Measurements from ENCODE around the gene C5orf24.
"Not testable (repeated sequence)": the region's sequence is repeated elsewhere in the genome, so short reads cannot be mapped to it uniquely, and the experiment has no call there.

Gene C5orf24

GRCh38 chr5:134845852-134846640 lies at the start of gene C5orf24:
TSS of gene C5orf24 (plus strand) at chr5:134845968. CDS start at chr5:134854901, 8,933 bp downstream.
- peak; percentile 95 for DNase-seq (ENCODE audit: low spot score)

- DNase-seq (ENCODE audit: low spot score): no peak
These were observed 47.3 kb upstream of the C5orf24 start for GRCh38 chr5:134798468-134798867.

GRCh38 chr5:134803821-134804220 lies 41.9 kb upstream of the C5orf24 start:
- DNase-seq (ENCODE audit: low spot score): no peak

- no peak for DNase-seq (ENCODE audit: low spot score)
These were observed 32.4 kb upstream of the C5orf24 start for GRCh38 chr5:134813407-134813806.

- no peak for DNase-seq (ENCODE audit: low spot score)
These were observed 31.9 kb upstream of the C5orf24 start for GRCh38 chr5:134813827-134814226.

DNA sequence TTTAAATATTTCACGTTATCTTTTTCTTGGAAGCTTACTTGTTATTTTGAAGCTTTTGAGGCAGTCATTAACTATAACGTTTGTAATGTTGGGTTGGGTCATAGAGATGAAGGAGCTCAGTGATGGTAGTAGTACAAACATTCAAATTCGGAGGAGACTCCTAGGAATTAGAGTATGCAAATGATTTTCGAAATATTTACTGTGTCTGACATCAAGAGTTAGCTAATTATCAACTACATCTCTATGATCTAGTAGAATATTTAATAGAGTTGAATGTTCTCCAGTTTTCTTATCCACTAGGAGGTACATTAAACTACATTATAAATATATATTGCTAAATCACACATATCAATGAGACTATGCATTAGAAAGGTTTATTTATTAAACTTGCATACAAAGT lies 28.8 kb upstream of the C5orf24 start:
- DNase-seq (ENCODE audit: low spot score): no peak

- DNase-seq (ENCODE audit: low spot score): no peak
These were observed 27.0 kb upstream of the C5orf24 start for GRCh38 chr5:134818776-134819175.

DNA sequence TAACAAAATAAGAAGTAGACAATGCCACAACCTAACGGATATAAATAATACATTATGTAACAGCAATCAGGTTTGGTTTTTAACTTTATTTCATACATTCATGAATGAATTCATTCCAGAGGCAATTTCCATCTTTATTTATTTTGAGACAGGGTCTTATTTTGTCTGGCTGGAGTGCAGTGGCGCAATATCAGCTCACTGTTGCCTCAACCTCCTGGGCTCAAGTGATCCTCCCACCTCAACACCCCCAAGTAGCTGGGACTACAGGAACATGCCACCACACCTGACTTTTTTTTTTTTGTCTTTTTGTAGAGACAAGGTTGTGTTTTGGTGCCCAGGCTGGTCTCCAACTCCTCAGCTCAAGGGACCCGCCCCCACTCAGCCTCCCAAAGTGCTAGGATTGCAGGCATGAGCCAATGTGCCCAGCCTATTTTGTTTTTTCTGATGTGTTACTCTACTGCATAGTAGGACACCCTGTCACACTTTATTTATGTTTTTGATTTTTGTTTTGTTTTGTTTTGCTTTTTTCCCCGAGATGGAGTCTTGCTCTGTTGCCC lies 26.3 kb upstream of the C5orf24 start:
- no peak for DNase-seq (ENCODE audit: low spot score)

GRCh38 chr5:134821841-134822240 lies 23.9 kb upstream of the C5orf24 start:
- DNase-seq (ENCODE audit: low spot score): no peak

DNA sequence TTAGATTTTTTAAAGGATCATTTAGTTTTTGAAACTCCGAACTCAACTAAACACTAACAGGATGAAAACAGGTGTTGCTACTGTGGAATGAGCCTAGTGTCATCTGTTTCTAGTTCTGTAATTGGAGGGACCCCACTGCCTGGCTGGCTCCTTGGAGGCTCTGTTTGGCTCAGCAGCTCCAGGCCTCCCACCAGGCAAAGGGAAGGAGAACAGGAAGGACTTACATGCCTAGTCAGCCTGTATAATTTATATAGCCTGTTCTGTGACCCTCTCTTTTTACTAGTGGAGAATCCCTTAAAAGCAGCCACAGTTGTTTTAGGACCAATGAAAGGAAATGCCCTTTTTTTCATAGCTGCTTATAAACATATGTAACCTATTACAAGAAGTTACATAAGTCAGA lies 21.1 kb upstream of the C5orf24 start:
- DNase-seq (ENCODE audit: low spot score): no peak

DNA sequence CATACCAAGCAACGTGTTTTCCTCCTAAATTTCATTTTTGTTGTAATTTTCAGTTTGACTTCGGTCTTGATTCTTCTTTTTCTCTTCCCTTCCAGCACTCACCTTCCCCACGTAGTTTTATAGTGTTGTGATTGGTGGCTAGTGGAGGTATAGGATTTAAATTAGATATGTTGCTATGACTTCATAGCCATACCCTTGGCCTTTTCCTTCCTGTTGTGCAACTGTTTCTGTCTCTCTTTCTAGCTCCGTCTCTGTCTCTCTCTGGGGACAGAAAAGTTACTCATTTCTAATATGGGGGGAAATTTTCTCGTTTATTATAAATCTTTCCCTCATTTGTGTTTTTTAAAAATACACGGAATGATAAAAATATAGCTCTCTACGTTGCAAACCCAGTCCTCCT lies 20.6 kb upstream of the C5orf24 start:
- no peak for DNase-seq (ENCODE audit: low spot score)

DNA sequence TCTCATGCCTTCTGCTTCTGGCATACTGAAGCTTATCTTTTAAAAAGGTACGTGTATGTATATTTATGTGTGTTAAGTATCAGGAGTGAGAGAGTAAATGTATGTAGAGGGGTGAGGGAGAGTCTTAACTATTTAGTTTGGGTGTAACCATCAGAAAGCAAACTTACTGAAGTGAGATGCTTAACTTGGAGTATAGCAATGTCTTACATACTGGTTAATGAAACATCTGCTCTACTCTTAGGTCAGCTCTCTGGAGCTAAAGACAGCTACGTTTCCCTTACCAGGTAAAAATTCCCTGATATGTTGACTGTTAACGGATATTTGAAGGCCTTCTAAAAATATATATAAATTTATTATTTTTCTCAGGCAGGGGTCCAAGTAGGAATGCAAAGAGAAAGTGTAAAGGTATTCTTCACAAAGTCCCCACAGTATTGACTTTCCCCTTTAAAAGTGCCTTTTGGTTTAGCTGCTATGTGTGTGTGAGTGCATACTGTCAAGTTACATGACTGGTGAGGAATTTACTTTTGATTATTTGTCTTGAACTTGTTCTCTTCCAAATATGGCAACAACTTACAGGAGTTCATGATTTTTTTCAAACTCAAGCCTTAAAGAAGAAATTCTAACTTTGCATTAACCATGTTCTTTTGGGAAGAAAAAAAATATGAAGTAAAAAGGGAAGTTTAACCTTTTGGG lies 12.3 kb upstream of the C5orf24 start:
- DNase-seq (ENCODE audit: low spot score): no peak

GRCh38 chr5:134835623-134836022 lies 10.1 kb upstream of the C5orf24 start:
- no peak for DNase-seq (ENCODE audit: low spot score)

- no peak for DNase-seq (ENCODE audit: low spot score)
These were observed 8.1 kb upstream of the C5orf24 start for GRCh38 chr5:134837530-134838181.

GRCh38 chr5:134838361-134838760 lies 7.4 kb upstream of the C5orf24 start:
- not testable (repeated sequence) for DNase-seq (ENCODE audit: low spot score)

DNA sequence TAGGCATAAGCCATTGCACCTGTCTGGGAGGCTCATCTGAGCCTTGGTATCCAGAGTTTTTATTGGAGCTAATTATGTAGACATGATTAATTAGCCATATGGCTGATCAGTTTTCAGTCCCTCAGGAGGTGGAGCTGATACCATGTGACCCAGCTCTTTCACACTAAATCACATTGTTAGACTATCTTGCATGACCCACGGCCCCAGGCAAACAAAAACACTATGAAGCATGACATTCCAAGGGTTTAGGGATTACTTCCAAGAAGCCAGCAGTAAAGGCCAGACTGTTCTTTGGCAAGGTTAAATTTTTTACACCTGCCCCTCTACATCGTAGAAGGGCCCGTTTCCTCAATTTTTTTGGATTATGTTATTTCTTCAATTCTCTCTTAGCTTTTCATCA lies 5.0 kb upstream of the C5orf24 start:
- DNase-seq (ENCODE audit: low spot score): no peak

GRCh38 chr5:134844252-134844651 lies 1.5 kb upstream of the C5orf24 start:
- no peak for DNase-seq (ENCODE audit: low spot score)

DNA sequence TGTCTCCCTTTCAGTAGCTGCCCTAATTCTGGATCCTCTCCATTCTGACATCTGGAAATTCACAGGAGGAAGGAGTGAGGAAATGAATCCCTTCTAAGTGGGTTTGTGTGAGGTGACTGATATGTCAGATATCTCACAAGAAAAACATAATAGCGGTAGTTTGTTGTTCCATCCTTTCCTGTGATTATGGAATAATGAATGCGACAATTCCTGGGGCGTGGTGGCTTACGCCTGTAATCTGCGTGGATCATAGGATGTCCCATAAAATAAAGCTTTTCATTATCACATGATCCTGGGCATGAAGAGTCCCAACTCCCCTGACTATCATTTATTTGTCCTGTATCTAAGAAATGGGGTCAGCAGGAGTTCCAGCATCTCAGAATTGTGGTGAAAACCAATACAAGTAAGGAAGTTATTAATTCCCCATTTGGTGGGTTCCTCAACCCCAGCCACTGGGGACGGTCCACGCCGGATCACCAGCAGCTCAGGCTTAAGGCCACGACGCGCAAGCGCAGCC lies 375 bp upstream of the C5orf24 start:
- no peak for DNase-seq (ENCODE audit: low spot score)

DNA sequence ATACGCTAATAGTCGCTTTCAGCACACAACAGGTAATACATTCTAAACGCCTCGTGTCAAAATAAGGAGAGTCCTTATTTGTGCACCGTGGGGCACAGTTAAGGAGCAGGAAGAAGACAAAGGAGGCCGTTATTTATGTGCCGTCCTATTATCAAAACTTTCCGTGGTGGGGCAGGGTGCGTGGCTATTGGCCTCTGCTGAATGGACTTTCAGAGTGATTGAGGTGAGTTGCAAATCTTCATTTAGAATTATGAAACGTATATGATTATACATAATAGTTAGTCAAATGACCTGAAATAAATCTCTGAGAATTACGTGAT lies 833 bp downstream of the C5orf24 start:
- DNase-seq (ENCODE audit: low spot score): peak; percentile 27

GRCh38 chr5:134849434-134849933 lies 3.7 kb downstream of the C5orf24 start:
- DNase-seq (ENCODE audit: low spot score): not testable (repeated sequence)

- DNase-seq (ENCODE audit: low spot score): no peak
These were observed 5.6 kb downstream of the C5orf24 start for GRCh38 chr5:134851307-134851923.

DNA sequence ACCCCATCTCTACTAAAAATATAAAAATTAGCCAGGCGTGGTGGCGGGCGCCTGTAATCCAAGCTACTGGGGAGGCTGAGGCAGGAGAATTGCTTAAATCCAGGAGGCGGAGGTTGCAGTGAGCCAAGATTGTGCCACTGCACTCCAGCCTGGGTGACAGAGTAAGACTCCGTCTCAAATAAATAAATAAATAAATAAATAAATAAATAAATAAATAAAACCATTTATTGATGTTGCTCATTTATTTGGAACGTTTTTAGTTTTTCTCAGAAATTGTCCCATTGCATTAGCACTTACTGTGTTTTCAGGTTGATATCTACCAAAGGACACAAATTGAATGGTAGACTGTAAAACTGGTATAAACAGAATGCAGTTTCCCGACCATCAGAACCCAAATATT lies 10.7 kb downstream of the C5orf24 start:
- DNase-seq (ENCODE audit: low spot score): not testable (repeated sequence)

Measured in D341Med (cell line).